GM12865 (cell line): ENCODE data around the gene CNN2.

ENCODE experiments used
- DNase-seq: peaks from one replicate; pipeline ENCODE4 v3.0.0; 2010; ENCODE audit warnings: low read depth
- H3K4me3 ChIP-seq: 2 replicates; pipeline ENCODE4 v1.5.1; 2011; ENCODE audit warnings: mild to moderate bottlenecking, low read depth, low read length, control low read depth
- TF ChIP-seq, protein P1 (sequence below): IDR thresholded peaks from 2 replicates; pipeline ENCODE4 v1.5.1; 2011; ENCODE audit warnings: low read length, control low read depth, low read depth, inconsistent platforms; ENCODE audit not compliant: insufficient read depth; ENCODE audit errors: missing control alignments

CNN2 gene

DNA sequence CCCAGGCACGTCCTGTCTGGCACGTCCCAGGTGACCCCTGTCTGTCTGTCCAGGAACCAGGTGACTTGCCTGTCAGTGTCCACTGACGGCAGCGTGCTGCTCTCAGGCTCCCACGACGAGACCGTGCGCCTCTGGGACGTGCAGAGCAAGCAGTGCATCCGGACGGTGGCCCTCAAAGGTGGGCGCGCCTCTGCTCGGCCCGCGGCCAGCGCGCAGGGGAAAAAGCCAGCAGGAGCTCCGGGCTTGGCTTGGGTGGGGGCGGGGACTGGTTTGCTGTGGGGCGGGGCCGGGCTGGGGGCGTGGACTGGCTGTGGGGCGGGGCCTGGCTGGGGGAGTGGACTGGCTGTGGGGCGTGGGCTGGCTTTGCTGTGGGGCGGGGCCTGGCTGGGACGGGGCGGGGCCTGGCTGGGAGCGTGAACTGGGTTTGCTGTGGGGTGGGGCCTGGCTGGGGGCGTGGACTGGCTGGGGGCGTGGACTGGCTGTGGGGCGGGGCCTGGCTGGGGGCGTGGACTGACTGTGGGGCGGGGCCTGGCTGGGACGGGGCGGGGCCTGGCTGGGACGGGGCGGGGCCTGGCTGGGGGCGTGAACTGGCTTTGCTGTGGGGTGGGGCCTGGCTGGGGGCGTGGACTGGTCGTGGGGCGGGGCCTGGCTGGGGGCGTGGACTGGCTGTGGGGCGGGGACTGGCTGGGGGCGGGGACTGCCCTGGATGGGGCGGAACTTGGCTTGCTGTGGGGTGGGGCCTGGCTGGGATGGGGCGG lies 35.1 kb upstream of the CNN2 start:
- no peak overlapping the region for H3K4me3 ChIP-seq
- TF ChIP-seq, protein P1, sequence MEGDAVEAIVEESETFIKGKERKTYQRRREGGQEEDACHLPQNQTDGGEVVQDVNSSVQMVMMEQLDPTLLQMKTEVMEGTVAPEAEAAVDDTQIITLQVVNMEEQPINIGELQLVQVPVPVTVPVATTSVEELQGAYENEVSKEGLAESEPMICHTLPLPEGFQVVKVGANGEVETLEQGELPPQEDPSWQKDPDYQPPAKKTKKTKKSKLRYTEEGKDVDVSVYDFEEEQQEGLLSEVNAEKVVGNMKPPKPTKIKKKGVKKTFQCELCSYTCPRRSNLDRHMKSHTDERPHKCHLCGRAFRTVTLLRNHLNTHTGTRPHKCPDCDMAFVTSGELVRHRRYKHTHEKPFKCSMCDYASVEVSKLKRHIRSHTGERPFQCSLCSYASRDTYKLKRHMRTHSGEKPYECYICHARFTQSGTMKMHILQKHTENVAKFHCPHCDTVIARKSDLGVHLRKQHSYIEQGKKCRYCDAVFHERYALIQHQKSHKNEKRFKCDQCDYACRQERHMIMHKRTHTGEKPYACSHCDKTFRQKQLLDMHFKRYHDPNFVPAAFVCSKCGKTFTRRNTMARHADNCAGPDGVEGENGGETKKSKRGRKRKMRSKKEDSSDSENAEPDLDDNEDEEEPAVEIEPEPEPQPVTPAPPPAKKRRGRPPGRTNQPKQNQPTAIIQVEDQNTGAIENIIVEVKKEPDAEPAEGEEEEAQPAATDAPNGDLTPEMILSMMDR, result no peak
- DNase-seq, result peak; percentile 80

DNA sequence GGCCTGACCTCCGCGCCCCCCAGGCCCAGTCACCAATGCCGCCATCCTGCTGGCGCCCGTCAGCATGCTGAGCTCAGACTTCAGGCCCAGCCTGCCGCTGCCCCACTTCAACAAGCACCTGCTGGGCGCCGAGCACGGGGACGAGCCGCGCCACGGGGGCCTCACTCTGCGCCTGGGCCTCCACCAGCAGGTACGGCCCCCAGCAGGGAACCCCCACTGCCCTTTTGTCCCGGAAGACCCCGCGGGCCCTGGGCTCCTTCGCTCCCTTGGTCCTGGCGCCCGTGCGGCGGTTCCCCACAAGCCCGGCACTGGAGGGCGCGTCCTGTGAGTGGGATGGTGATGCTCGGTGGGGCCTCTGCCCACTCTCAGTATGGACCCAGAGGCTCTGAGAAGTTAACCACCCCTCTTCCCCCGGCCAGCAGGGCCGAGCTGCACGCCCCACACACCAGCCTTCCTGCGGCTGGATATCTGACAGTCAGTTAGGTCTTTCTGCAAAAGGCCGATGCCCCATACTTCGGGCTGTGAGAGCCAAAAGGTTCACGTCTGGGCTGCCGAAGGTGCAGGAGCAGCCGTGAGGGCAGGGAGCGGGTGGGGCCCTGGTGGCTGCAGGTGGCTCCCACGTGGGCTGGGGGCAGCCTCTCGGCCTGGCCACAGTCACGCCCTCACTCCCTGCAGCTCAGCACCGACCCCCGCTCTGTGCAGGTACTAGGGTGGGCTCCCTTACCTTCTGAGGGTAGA lies 34.3 kb upstream of the CNN2 start:
- no peak overlapping the region for H3K4me3 ChIP-seq
- no peak for DNase-seq

DNA sequence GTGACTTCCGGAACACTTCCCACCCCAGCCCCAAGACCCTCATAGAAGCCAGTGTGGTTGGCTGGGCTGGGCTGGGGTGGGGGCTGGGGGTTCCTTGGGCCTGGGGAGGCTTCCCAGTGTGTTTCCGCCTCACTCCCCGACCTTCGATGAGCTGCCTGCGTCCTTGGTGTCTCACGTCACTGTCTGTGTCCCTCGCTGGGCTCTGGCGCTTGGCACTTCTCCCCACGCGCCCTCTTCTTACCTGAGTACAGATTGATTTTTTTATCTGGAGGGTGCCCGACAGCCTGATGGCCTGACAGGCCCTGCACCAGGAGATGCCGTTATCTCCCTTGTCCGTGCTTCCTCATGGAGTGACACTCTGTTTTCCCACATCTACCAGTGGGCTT lies 33.7 kb upstream of the CNN2 start:
- H3K4me3 ChIP-seq, result no peak overlapping the region
- no peak for DNase-seq
- TF ChIP-seq, protein P1, result no peak

More for the DNA sequence above, 34.3 kb upstream of the CNN2 start:
- TF ChIP-seq, protein P1, result no peak

DNA sequence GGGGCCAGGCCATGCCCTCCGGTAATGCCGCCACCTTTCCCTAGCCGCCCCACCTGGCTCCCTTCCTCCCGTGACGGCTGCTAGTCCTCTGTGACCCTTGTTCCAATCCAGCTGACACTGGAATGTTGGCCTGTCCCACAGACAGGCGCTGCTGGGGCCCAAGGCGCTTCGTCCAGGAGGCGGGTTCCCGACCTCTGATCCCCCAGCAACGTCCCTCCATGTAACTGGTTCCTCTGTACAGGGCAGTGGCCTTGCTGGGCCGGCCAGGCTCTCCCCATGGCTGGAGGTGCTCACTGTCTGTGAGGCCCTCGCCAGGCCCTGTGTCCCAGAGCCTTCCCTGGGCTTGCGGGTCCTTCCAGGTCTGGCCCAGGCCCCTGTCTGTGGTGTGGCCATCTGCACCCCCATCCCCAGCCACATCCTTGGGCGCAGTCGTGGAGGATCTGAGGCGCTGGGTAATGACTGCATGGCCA lies 33.0 kb upstream of the CNN2 start:
- DNase-seq, result no peak
- no peak overlapping the region for H3K4me3 ChIP-seq
- TF ChIP-seq, protein P1, result no peak

DNA sequence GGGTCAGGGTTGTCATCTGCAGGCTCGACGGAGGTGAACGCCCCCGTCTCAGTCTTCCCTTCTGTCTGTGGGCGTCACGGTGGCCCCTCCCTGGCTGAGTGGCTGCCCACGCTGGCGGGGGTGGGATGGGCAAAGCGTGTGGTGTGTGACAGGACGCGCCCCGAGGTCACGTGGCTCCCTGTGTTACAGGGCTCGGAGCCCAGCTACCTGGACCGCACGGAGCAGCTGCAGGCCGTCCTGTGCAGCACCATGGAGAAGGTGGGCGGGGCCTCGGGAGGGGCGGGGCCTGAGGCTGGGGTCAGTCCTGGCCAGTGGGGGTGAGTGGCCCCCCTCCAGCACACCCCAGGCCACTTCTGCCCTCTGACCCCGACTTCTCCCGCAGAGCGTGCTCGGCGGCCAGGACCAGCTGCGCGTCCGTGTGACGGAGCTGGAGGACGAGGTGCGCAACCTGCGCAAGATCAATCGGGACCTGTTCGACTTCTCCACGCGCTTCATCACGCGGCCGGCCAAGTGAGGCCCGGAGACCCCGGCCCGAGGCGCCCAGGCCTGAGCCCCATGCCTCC lies 32.5 kb upstream of the CNN2 start:
- TF ChIP-seq, protein P1, result no peak
- no peak overlapping the region for H3K4me3 ChIP-seq
- DNase-seq, result no peak

DNA sequence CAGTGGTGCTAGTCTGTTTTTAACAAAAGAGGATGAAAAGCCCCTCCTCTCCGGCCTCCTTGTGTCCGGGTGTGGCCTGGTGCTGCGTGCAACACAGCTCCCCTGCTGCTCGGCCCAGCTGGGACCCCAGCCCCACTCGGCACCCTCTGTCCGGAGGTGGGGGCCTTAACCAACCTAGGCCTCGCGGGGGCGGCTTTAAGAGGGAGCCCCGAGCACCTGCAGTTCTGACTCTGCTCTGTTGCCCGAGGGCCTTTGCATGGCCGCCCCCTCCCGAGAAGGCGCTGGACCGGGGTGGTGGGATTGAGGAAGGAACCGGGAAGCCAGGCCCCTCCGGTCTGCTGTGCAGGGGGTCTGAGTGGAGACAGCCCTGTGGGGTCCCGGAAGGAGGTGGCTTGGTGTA lies 31.9 kb upstream of the CNN2 start:
- H3K4me3 ChIP-seq, result no peak overlapping the region
- TF ChIP-seq, protein P1, result no peak
- no peak for DNase-seq
